H9 (cell line): ENCODE measurements around the gene ANK3. TPM values are rescaled to one million over a fixed set of nuclear protein-coding genes. Genes with fewer than 3 reads are reported as not detected.

ENCODE experiments used
- DNase-seq: peaks from one replicate; pipeline ENCODE4 v3.0.0-alpha.2; 2017
- H2AFZ ChIP-seq: one replicate; pipeline ENCODE4 v1.6.1; 2013; ENCODE audit warnings: mild to moderate bottlenecking, low read length, control low read depth, moderate library complexity
- H2AK5ac ChIP-seq: 2 replicates; pipeline ENCODE4 v1.6.1; 2013; ENCODE audit warnings: low read length, control low read depth, mixed read lengths; ENCODE audit not compliant: insufficient read length
- H2BK120ac ChIP-seq: one replicate; pipeline ENCODE4 v1.6.1; 2013; ENCODE audit warnings: low read depth, mild to moderate bottlenecking, low read length, control low read depth, inconsistent platforms; ENCODE audit not compliant: poor library complexity, severe bottlenecking
- H2BK12ac ChIP-seq: 2 replicates; pipeline ENCODE4 v1.6.1; 2013; ENCODE audit warnings: low read length, control low read depth, mixed read lengths, low read depth; ENCODE audit not compliant: insufficient read length
- H2BK15ac ChIP-seq: 2 replicates; pipeline ENCODE4 v1.6.1; 2013; ENCODE audit warnings: low read depth, low read length, control low read depth
- H2BK20ac ChIP-seq: one replicate; pipeline ENCODE4 v1.6.1; 2013; ENCODE audit warnings: low read depth, mild to moderate bottlenecking, low read length, control low read depth, inconsistent platforms; ENCODE audit not compliant: poor library complexity, severe bottlenecking
- H2BK5ac ChIP-seq: 2 replicates; pipeline ENCODE4 v1.6.1; 2013; ENCODE audit warnings: low read length, control low read depth, mixed read lengths; ENCODE audit not compliant: insufficient read length
- H3K14ac ChIP-seq: 2 replicates; pipeline ENCODE4 v1.6.1; 2013; ENCODE audit warnings: low read length, control low read depth; ENCODE audit not compliant: insufficient read depth
- H3K18ac ChIP-seq: 2 replicates; pipeline ENCODE4 v1.6.1; 2013; ENCODE audit warnings: low read depth, mild to moderate bottlenecking, mixed read lengths, low read length, control low read depth; ENCODE audit not compliant: insufficient read length
- H3K23ac ChIP-seq: 2 replicates; pipeline ENCODE4 v1.6.1; 2013; ENCODE audit warnings: low read length, control low read depth, mixed read lengths, low read depth; ENCODE audit not compliant: insufficient read length
- H3K23me2 ChIP-seq: 2 replicates; pipeline ENCODE4 v1.6.1; 2013; ENCODE audit warnings: low read depth, mild to moderate bottlenecking, mixed read lengths, low read length, control low read depth; ENCODE audit not compliant: insufficient read length, poor library complexity, severe bottlenecking
- H3K27ac ChIP-seq: 2 replicates; pipeline ENCODE4 v1.5.1; 2013; ENCODE audit warnings: low read length, control low read depth, mixed read lengths, low read depth; ENCODE audit not compliant: insufficient read length
- H3K27me3 ChIP-seq: 2 replicates; pipeline ENCODE4 v1.6.1; 2013; ENCODE audit warnings: low read length, control low read depth, inconsistent platforms; ENCODE audit not compliant: insufficient read depth
- H3K4ac ChIP-seq: 2 replicates; pipeline ENCODE4 v1.6.1; 2013; ENCODE audit warnings: low read depth, mild to moderate bottlenecking, control low read depth, inconsistent platforms, low read length, moderate library complexity
- H3K4me1 ChIP-seq: 2 replicates; pipeline ENCODE4 v1.6.1; 2013; ENCODE audit warnings: low read length, control low read depth, inconsistent platforms; ENCODE audit not compliant: insufficient read depth
- H3K4me2 ChIP-seq: 2 replicates; pipeline ENCODE4 v1.6.1; 2013; ENCODE audit warnings: low read length, control low read depth, mixed read lengths; ENCODE audit not compliant: insufficient read length, insufficient read depth
- H3K56ac ChIP-seq: 2 replicates; pipeline ENCODE4 v1.6.1; 2013; ENCODE audit warnings: low read depth, mild to moderate bottlenecking, mixed read lengths, low read length, control low read depth; ENCODE audit not compliant: insufficient read length
- H3K79me1 ChIP-seq: 2 replicates; pipeline ENCODE4 v1.6.1; 2013; ENCODE audit warnings: low read depth, mild to moderate bottlenecking, moderate library complexity, low read length, control low read depth, inconsistent platforms; ENCODE audit not compliant: insufficient read depth, poor library complexity, severe bottlenecking
- H3K79me2 ChIP-seq: 2 replicates; pipeline ENCODE4 v1.6.1; 2013; ENCODE audit warnings: low read length, control low read depth, inconsistent platforms; ENCODE audit not compliant: insufficient read depth
- H3K9ac ChIP-seq: 2 replicates; pipeline ENCODE4 v1.6.1; 2013; ENCODE audit warnings: low read length, control low read depth, mixed read lengths; ENCODE audit not compliant: insufficient read length; ENCODE audit errors: extremely low read depth
- H3K9me3 ChIP-seq: one replicate; pipeline ENCODE4 v1.6.1; 2013; ENCODE audit warnings: low read depth, low read length, inconsistent platforms; ENCODE audit not compliant: control insufficient read depth
- H3T11ph ChIP-seq: one replicate; pipeline ENCODE4 v1.6.1; 2013; ENCODE audit warnings: mild to moderate bottlenecking, low read length, control low read depth, inconsistent platforms
- H4K20me1 ChIP-seq: one replicate; pipeline ENCODE4 v1.6.1; 2013; ENCODE audit not compliant: control insufficient read depth, insufficient read length, insufficient read depth
- H4K5ac ChIP-seq: 2 replicates; pipeline ENCODE4 v1.6.1; 2013; ENCODE audit warnings: low read depth, mild to moderate bottlenecking, mixed read lengths, low read length, control low read depth; ENCODE audit not compliant: insufficient read length
- H4K8ac ChIP-seq: replicated peaks from 2 replicates; pipeline ENCODE4 v1.6.1; 2013; ENCODE audit warnings: low read length, control low read depth, mixed read lengths, low read depth; ENCODE audit not compliant: insufficient read length
- H4K91ac ChIP-seq: 2 replicates; pipeline ENCODE4 v1.6.1; 2013; ENCODE audit warnings: low read depth, mild to moderate bottlenecking, moderate library complexity, mixed read lengths, low read length, control low read depth; ENCODE audit not compliant: insufficient read length
- H3K27ac Mint-ChIP-seq, 3 experiments: 2 replicates in 2 of 3; 3 replicates in 1 of 3; pipeline ENCODE4 v1.8.0; 2020 to 2021; ENCODE audit warnings: mixed read lengths in 3 of 3, mild to moderate bottlenecking in 1 of 3, moderate library complexity in 1 of 3
- H3K27me3 Mint-ChIP-seq: 2 replicates; pipeline ENCODE4 v1.8.0; 2021; ENCODE audit warnings: low read depth, mild to moderate bottlenecking, moderate library complexity, mixed read lengths
- H3K36me3 Mint-ChIP-seq, 3 experiments: 2 replicates in 2 of 3; 3 replicates in 1 of 3; pipeline ENCODE4 v1.8.0; 2020 to 2021; ENCODE audit warnings: low read depth in 3 of 3, mixed read lengths in 3 of 3; ENCODE audit not compliant: insufficient read depth in 1 of 3
- H3K4me1 Mint-ChIP-seq, 2 experiments: 2 replicates each; pipeline ENCODE4 v1.8.0; 2020; ENCODE audit warnings: mixed read lengths in 2 of 2
- H3K4me3 Mint-ChIP-seq, 2 experiments: 2 replicates in 1 of 2; 3 replicates in 1 of 2; pipeline ENCODE4 v1.8.0; 2020 to 2021; ENCODE audit warnings: mild to moderate bottlenecking in 2 of 2, mixed read lengths in 2 of 2, moderate library complexity in 1 of 2
- H3K9me3 Mint-ChIP-seq, 2 experiments: 2 replicates in 1 of 2; 3 replicates in 1 of 2; pipeline ENCODE4 v1.8.0; 2020; ENCODE audit warnings: mild to moderate bottlenecking in 2 of 2, mixed read lengths in 2 of 2, moderate library complexity in 1 of 2
- CTCF ChIP-seq: fragments of 200-600 bp; sonication (generic); conservative IDR thresholded peaks from 3 replicates; pipeline ENCODE4 v1.8.0; 2021; ENCODE audit warnings: antibody characterized with exemption, mild to moderate bottlenecking
- WGBS: extraction: QIAGEN DNeasy Blood & Tissue Kit; methylation state at CpG from one replicate; pipeline ENCODE4 v1.1.7; 2013; ENCODE audit warnings: missing lambda C conversion rate, low lambda C conversion rate, mixed read lengths; ENCODE audit not compliant: insufficient read length; ENCODE audit errors: extremely low coverage; 5-methylcytosine and 5-hydroxymethylcytosine counted together
- total RNA-seq: library from RNA; stranded (reverse); gene quantifications from 2 replicates; pipeline ENCODE4 v1.2.1, GENCODE V29; 2021

ANK3 gene
- total RNA-seq, 1 experiment from 2014 or later: 59.6 TPM

GRCh38 chr10:60082341-60082740 lies 307.3 kb downstream of the ANK3 start:
- no peak for DNase-seq
- H3K23ac ChIP-seq: no peak overlapping the region

More at GRCh38 chr10:60082341-60082740, 307.3 kb downstream of the ANK3 start:
- H3K27me3 ChIP-seq: no peaks in the 10 kb centered on the region
- H3K9me3 ChIP-seq: no peaks in the 10 kb centered on the region
- no peak overlapping the region for H2AK5ac ChIP-seq
- H3K18ac ChIP-seq: no peak overlapping the region
- Mint-ChIP-seq H3K4me1 (peaks cover 18 to 25% of the 10 kb centered on the region in 2 experiments), H3K36me3 (peaks cover 2 to 22% (median 13%) of the 10 kb centered on the region in 3 experiments; a peak in 5 of 7 replicates), H3K4me3 (no peak overlapping the region), H3K9me3 (no peaks in the 10 kb centered on the region), H3K27ac (peak overlapping the region; percentile 19 to 41 (median 31); a peak in 3 of 7 replicates), H3K27me3 (no peaks in the 10 kb centered on the region)
- H2BK15ac ChIP-seq: no peak overlapping the region
- no peak overlapping the region for H3K4ac ChIP-seq
- H2BK12ac ChIP-seq: no peak overlapping the region
- no peak for TF ChIP-seq CTCF
- no peak overlapping the region for H3K27ac ChIP-seq
- H3K9ac ChIP-seq: no peak overlapping the region
- no peaks in the 10 kb centered on the region for H3K23me2 ChIP-seq
- H2BK120ac ChIP-seq: no peak overlapping the region
- no peak overlapping the region for H3K56ac ChIP-seq
- no peak overlapping the region for H3T11ph ChIP-seq
- H2BK5ac ChIP-seq: no peak overlapping the region
- H4K5ac ChIP-seq: no peak overlapping the region
- no peaks in the 10 kb centered on the region; the same call in 1 of the 2 replicates for H3K4me1 ChIP-seq
- no peak overlapping the region for H2BK20ac ChIP-seq
- no peak overlapping the region for H3K14ac ChIP-seq
- no peak overlapping the region for H3K4me2 ChIP-seq
- H3K79me2 ChIP-seq: no peaks in the 10 kb centered on the region
- no CpG with 5 or more reads among the region's 6 CpGs for WGBS
- no peaks in the 10 kb centered on the region for H3K79me1 ChIP-seq
- H2AFZ ChIP-seq: no peak overlapping the region
- no peak overlapping the region for H4K8ac ChIP-seq
- H4K20me1 ChIP-seq: no peaks in the 10 kb centered on the region
- H4K91ac ChIP-seq: no peak overlapping the region
